K562 (cell line): ENCODE data around the gene HELZ. TPM values are rescaled to one million over a fixed set of nuclear protein-coding genes. Genes with fewer than 3 reads are reported as not detected.

ENCODE experiments used
- ATAC-seq: fragments of 200-7000 bp; cut with Tn5 transposase; 3 replicates; pipeline ENCODE4 v1.9.1; 2020; ENCODE audit warnings: moderate library complexity
- BruUV-seq: library from RNA; stranded (reverse); fragments of 400-500 nt; replicated peaks from 2 replicates; lab custom pipeline; 2021; lab: Mats Ljungman, UMichigan
- CTCF ChIA-PET: fragments of 300-600 bp; formaldehyde crosslinking; extraction: SDS; loops from one replicate; lab custom pipeline; 2021; ENCODE audit warnings: low intra/inter-chr PET ratio; lab: Yijun Ruan, JAX
- POLR2A ChIA-PET: fragments of 300-600, 350-650 bp; sonication (Branson Sonifier 250); formaldehyde crosslinking; extraction: SDS; loops from one replicate; lab custom pipeline; 2021; ENCODE audit warnings: antibody characterized with exemption, inconsistent platforms; lab: Yijun Ruan, JAX
- DNase-seq, 4 experiments: peaks; one replicate each; pipeline versions ENCODE4 v3.0.0 to v3.0.0-alpha.2; 2011 to 2018; ENCODE audit warnings: low spot score in 3 of 4, mixed read lengths in 3 of 4; ENCODE audit errors: extremely low read depth in 1 of 4
- FAIRE-seq: peaks from 2 replicates; lab custom pipeline; 2011; peaks lifted over from hg19 to GRCh38; lab: Jason Lieb, UNC
- H2AFZ ChIP-seq: 2 replicates; pipeline ENCODE4 v1.6.0; 2011; ENCODE audit warnings: low read depth, low read length, control low read depth, inconsistent platforms
- H3K27ac ChIP-seq: fragments of 200-600 bp; 3 replicates; pipeline ENCODE4 v1.8.0; 2011; ENCODE audit warnings: low read depth, mild to moderate bottlenecking, control low read depth, inconsistent platforms, low read length, moderate library complexity, mixed read lengths; ENCODE audit errors: extremely low read depth
- H3K27me3 ChIP-seq, 2 experiments: fragments of 300-600 bp in 1 of 2; 2 replicates in 1 of 2; 3 replicates in 1 of 2; pipeline versions ENCODE4 v1.6.0 to v1.8.0; 2011; ENCODE audit warnings: inconsistent platforms in 2 of 2, low read length in 2 of 2, mild to moderate bottlenecking in 1 of 2, mixed read lengths in 1 of 2, moderate library complexity in 1 of 2; ENCODE audit not compliant: control insufficient read depth in 2 of 2, insufficient read depth in 2 of 2
- H3K36me3 ChIP-seq: fragments of 300-600 bp; 3 replicates; pipeline ENCODE4 v1.8.0; 2011; ENCODE audit warnings: mild to moderate bottlenecking, low read length, inconsistent platforms; ENCODE audit not compliant: control insufficient read depth, insufficient read depth
- H3K4me1 ChIP-seq, 2 experiments: fragments of 200-600 bp in 1 of 2; replicated peaks in 1 of 2; 2 replicates in 1 of 2; 3 replicates in 1 of 2; pipeline versions ENCODE4 v1.5.1 to v1.8.0; 2011; ENCODE audit warnings: inconsistent platforms in 2 of 2, low read length in 2 of 2, mild to moderate bottlenecking in 1 of 2, mixed read lengths in 1 of 2, moderate library complexity in 1 of 2; ENCODE audit not compliant: control insufficient read depth in 2 of 2, insufficient read depth in 2 of 2
- H3K4me2 ChIP-seq: 2 replicates; pipeline ENCODE4 v1.6.1; 2011; ENCODE audit warnings: low read length, control low read depth, inconsistent platforms, mixed read lengths; ENCODE audit not compliant: insufficient read depth
- H3K4me3 ChIP-seq: fragments of 200-600 bp; sonication (generic), shearing (Covaris generic); 2 replicates; pipeline ENCODE4 v1.5.1; 2016; ENCODE audit warnings: control low read depth, inconsistent platforms
- H3K79me2 ChIP-seq: fragments of 200-600 bp; 3 replicates; pipeline ENCODE4 v1.8.0; 2011; ENCODE audit warnings: low read length, inconsistent platforms; ENCODE audit not compliant: control insufficient read depth, insufficient read depth
- H3K9ac ChIP-seq, 2 experiments: 2 replicates each; pipeline versions ENCODE4 v1.6.0 to v1.6.1; 2011; ENCODE audit warnings: low read depth in 2 of 2, low read length in 2 of 2, control low read depth in 1 of 2, inconsistent platforms in 1 of 2, mild to moderate bottlenecking in 1 of 2, mixed read lengths in 1 of 2; ENCODE audit not compliant: insufficient read depth in 1 of 2
- H3K9me1 ChIP-seq: one replicate; pipeline ENCODE4 v1.6.0; 2011; ENCODE audit warnings: inconsistent platforms, mild to moderate bottlenecking, low read length, moderate library complexity; ENCODE audit not compliant: control insufficient read depth, insufficient read depth
- H3K9me3 ChIP-seq: replicated peaks from 2 replicates; pipeline ENCODE4 v1.5.1; 2011; ENCODE audit warnings: low read depth, low read length, inconsistent platforms; ENCODE audit not compliant: control insufficient read depth, insufficient read depth
- H4K20me1 ChIP-seq: replicated peaks from 2 replicates; pipeline ENCODE4 v1.6.1; 2011; ENCODE audit warnings: low read length, inconsistent platforms, mixed read lengths; ENCODE audit not compliant: control insufficient read depth, insufficient read depth
- TSC22D4 ChIP-seq: fragments of 450-650 bp; IDR thresholded peaks from 2 replicates; pipeline ENCODE4 v1.6.1; 2016; ENCODE audit warnings: missing genetic modification characterization, missing biosample characterization, control low read depth
- ZC3H11A ChIP-seq: IDR thresholded peaks from 2 replicates; pipeline ENCODE4 v1.6.1; 2012; ENCODE audit warnings: low read depth, low read length, improper control_type of control experiment
- ZNF121 ChIP-seq: sonication (generic); formaldehyde crosslinking; conservative IDR thresholded peaks from 2 replicates; pipeline ENCODE4 v1.8.0; 2022; ENCODE audit warnings: missing genetic modification reagents
- WGBS: fragments of 100-300 bp; shearing (Covaris generic); methylation state at CpG from one replicate; pipeline ENCODE4 v1.1.6; 2016; ENCODE audit warnings: low coverage, mixed read lengths; ENCODE audit not compliant: insufficient coverage; ENCODE audit errors: missing lambda C conversion rate; 5-methylcytosine and 5-hydroxymethylcytosine counted together
- in situ Hi-C: fragments of 300-500 bp; cut with MboI; formaldehyde crosslinking; loops from 4 replicates; pipeline ENCODE4 v1.15.0; 2018; ENCODE audit warnings: inconsistent platforms, mixed read lengths
- intact Hi-C: fragments of 100-400 bp; cut with micrococcal nuclease; formaldehyde crosslinking; loops from 2 replicates; pipeline ENCODE4 v1.14.2; 2022
- polyA plus RNA-seq, 8 experiments: library from polyadenylated mRNA; depleted of rRNA in 4 of 8; stranded (reverse) in 5 of 8; unstranded in 3 of 8; fragments of >200 nt; fragmentation: Nextera tagmentation in 2 of 8; fragmentation: Illumina TruSeq in 1 of 8; extraction: Ambion mirVana in 2 of 8; extraction: Trizol in 1 of 8; gene quantifications; 2 replicates each; pipeline versions ENCODE4 v1.2.1 to v1.2.3, GENCODE V29; 2011 to 2014; ENCODE audit warnings: inconsistent platforms in 1 of 8, missing spikeins in 1 of 8
- total RNA-seq, 7 experiments: library from RNA; depleted of rRNA in 6 of 7; stranded (reverse); fragments of >200 nt in 6 of 7; fragmentation: Illumina TruSeq in 2 of 7; extraction: Trizol in 2 of 7; gene quantifications; 2 replicates each; pipeline versions ENCODE4 v1.2.1 to v1.2.3, GENCODE V29; 2011 to 2021; ENCODE audit warnings: low replicate concordance in 1 of 7
- TF ChIP-seq, protein P1 (sequence below), 2 experiments: fragments of 450-650 bp; IDR thresholded peaks; 2 replicates each; pipeline ENCODE4 v1.6.1; 2016; ENCODE audit warnings: mild to moderate bottlenecking in 2 of 2, borderline replicate concordance in 1 of 2, low read depth in 1 of 2, moderate library complexity in 1 of 2
- TF ChIP-seq, protein P2 (sequence below): sonication (generic); formaldehyde crosslinking; IDR thresholded peaks from 2 replicates; pipeline ENCODE4 v1.9.0; 2022; ENCODE audit warnings: mild to moderate bottlenecking, missing genetic modification reagents
- TF ChIP-seq, protein P3 (sequence below): fragments of 250-450 bp; sonication (Bioruptor Pico); IDR thresholded peaks from 2 replicates; pipeline ENCODE4 v1.9.0; 2021; ENCODE audit warnings: mild to moderate bottlenecking, inconsistent platforms

HELZ gene
- total and polyA plus RNA-seq, 9 of the 15 experiments (the other 6 are each of a cell fraction or from before 2014, with no cell fraction given): 5.2 to 39.8 (median 17.3) TPM

DNA sequence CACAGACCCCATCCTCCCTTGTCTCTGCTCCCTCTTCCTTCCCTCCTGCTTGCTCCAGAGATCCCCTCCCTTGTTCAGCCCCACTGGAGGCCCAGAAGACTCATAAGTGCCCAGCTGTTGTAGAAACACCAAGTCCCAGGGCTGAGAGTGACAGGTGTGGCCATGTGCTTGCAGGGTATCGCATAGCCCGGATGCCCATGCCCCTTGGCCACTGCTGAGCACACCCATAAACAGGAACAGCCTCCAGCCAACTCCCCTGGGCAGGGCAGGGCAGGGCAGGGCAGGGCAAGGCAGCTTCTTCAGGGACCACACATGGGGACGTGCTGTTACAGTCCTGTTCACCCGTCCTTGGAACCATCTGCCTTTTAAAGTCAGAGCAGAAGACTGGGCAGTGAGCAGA is 198.6 kb downstream of the HELZ start:
- POLR2A ChIA-PET: interaction anchor here (1.0 kb wide), 1 partner anchor 20 kb away, joined by 5 read pairs; no protein-coding TSS in a partner anchor
- Histone ChIP-seq H3K9me1 (no peaks in the 10 kb centered on the region), H3K4me1 (peaks cover 0 to 8% of the 10 kb centered on the region in 2 experiments; a peak in 2 of 5 replicates), H3K4me2 (no peak overlapping the region), H3K27me3 (peaks cover 26 to 58% of the 10 kb centered on the region in 2 experiments), H3K27ac (no peak overlapping the region), H3K36me3 (no peaks in the 10 kb centered on the region), H4K20me1 (no peaks in the 10 kb centered on the region)
- DNase-seq (no peak), ATAC-seq (no peak), FAIRE-seq (no peak)
- TF ChIP-seq, protein P1, sequence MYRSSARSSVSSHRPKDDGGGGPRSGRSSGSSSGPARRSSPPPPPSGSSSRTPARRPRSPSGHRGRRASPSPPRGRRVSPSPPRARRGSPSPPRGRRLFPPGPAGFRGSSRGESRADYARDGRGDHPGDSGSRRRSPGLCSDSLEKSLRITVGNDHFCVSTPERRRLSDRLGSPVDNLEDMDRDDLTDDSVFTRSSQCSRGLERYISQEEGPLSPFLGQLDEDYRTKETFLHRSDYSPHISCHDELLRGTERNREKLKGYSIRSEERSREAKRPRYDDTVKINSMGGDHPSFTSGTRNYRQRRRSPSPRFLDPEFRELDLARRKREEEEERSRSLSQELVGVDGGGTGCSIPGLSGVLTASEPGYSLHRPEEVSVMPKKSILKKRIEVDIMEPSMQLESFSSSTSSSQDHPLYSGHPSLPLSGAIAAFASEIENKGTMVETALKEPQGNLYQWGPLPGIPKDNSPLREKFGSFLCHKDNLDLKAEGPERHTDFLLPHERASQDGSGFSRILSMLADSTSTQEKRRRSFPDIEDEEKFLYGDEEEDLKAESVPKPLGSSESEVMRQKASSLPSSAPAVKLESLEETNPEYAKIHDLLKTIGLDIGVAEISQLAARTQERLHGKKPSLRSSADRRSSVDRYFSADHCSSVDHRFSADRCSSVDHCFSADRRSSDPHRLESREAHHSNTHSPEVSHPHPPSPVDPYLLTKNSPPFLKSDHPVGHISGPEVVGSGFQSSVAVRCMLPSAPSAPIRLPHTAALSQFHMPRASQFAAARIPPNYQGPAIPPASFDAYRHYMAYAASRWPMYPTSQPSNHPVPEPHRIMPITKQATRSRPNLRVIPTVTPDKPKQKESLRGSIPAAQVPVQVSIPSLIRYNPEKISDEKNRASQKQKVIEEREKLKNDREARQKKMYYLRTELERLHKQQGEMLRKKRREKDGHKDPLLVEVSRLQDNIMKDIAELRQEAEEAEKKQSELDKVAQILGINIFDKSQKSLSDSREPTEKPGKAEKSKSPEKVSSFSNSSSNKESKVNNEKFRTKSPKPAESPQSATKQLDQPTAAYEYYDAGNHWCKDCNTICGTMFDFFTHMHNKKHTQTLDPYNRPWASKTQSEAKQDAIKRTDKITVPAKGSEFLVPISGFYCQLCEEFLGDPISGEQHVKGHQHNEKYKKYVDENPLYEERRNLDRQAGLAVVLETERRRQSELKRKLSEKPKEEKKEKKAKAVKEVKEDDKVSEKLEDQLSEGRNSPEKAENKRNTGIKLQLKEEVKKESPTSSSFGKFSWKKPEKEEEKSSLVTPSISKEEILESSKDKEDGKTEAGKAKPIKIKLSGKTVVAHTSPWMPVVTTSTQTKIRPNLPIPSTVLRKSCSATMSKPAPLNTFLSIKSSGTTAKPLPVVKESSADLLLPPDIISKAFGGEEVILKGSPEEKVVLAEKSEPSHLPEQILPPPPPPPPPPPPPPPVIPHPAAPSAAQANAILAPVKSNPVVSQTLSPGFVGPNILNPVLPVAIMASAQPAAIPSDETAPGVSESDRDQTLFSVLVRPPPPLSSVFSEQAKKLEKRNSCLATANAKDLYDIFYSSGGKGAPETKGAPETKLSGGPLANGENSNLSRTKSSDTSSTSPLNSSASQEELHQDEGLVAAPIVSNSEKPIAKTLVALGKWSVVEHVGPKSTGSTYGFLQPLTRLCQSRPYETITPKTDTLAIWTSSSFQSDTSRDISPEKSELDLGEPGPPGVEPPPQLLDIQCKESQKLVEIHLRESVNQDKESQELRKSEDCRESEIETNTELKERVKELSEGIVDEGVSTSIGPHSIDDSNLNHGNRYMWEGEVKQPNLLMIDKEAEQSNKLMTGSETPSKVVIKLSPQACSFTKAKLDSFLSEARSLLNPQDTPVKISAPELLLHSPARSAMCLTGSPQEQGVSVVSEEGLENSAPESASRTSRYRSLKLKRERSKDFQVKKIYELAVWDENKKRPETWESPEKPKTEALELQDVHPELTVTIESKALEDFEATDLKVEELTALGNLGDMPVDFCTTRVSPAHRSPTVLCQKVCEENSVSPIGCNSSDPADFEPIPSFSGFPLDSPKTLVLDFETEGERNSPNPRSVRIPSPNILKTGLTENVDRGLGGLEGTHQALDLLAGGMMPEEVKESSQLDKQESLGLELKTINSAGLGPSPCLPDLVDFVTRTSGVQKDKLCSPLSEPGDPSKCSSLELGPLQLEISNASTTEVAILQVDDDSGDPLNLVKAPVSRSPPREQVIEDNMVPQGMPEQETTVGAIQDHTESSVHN (IDR thresholded peaks at IDR 0.05; ENCODE audit: borderline replicate concordance in 1 of 2, low read depth in 1 of 2): no peak
- no peak for TF ChIP-seq ZNF121 (CRISPR knock-in tag)
- TF ChIP-seq, protein P2, sequence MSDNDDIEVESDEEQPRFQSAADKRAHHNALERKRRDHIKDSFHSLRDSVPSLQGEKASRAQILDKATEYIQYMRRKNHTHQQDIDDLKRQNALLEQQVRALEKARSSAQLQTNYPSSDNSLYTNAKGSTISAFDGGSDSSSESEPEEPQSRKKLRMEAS (CRISPR knock-in tag): no peak
- TF ChIP-seq, protein P3, sequence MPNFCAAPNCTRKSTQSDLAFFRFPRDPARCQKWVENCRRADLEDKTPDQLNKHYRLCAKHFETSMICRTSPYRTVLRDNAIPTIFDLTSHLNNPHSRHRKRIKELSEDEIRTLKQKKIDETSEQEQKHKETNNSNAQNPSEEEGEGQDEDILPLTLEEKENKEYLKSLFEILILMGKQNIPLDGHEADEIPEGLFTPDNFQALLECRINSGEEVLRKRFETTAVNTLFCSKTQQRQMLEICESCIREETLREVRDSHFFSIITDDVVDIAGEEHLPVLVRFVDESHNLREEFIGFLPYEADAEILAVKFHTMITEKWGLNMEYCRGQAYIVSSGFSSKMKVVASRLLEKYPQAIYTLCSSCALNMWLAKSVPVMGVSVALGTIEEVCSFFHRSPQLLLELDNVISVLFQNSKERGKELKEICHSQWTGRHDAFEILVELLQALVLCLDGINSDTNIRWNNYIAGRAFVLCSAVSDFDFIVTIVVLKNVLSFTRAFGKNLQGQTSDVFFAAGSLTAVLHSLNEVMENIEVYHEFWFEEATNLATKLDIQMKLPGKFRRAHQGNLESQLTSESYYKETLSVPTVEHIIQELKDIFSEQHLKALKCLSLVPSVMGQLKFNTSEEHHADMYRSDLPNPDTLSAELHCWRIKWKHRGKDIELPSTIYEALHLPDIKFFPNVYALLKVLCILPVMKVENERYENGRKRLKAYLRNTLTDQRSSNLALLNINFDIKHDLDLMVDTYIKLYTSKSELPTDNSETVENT (CRISPR knock-in tag): no peak
- TF ChIP-seq ZC3H11A: no peak
- TF ChIP-seq TSC22D4: no peak
- TF ChIP-seq, all 486 proteins: peak for 0
- intact Hi-C loops (no loop called here), in situ Hi-C loops (no loop called here)
- Histone ChIP-seq H3K9ac (no peak overlapping the region), H3K4me3 (no peak overlapping the region), H3K79me2 (no peaks in the 10 kb centered on the region), H2AFZ (no peak overlapping the region), H3K9me3 (no peaks in the 10 kb centered on the region; the same call in 1 of the 2 replicates)
- 0% methylated on average over 3 of the region's 4 CpGs for WGBS
- CTCF ChIA-PET: no interaction called here
- no TSS peak for BruUV-seq
